HG03520 (cell line): ENCODE measurements around the gene PSMD13.
"Not testable (repeated sequence)": the region's sequence is repeated elsewhere in the genome, so short reads cannot be mapped to it uniquely, and the experiment has no call there.

Experiments
- ATAC-seq: cut with Tn5 transposase; IDR thresholded peaks from one replicate; pipeline ENCODE4 v1.9.1; 2021; ENCODE audit warnings: mild to moderate bottlenecking, moderate library complexity; ENCODE audit not compliant: unreplicated experiment

PSMD13 gene

GRCh38 chr11:285894-286220 is 49.1 kb downstream of the PSMD13 start:
- ATAC-seq, result no peak

GRCh38 chr11:286977-287820 is 50.4 kb downstream of the PSMD13 start:
- ATAC-seq, result not testable (repeated sequence)

DNA sequence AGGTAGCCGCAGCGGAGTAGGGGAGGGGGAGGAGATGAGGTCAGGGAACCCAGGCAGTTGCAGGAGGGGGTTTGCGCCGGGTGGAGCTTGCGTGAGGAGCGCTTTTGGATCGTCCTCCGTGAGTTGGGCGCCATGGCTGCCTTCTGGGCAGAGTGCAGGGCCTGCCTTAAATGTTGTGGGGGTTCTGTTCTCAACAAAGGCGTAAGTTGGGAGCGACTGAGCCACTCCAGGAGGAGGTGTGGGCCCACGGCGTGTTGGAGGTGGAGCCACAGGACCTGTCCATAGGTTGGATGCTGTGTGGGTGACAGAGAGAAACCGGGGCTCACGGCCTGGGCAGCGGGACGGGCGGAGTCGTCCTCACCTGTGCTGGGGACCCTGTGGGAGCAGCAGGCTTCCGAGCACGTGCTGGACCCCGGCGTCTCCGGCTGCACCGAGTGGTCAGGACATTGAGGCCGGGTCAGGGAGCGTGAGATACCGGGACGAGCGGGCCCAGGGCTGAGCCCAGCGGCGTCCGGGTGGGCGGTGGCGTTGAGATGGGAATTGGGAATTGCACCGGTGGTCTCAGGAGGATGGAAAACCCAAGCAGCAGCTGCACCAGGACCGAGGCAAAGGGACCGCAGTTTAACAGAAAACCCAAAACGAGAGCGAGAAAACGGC is 51.2 kb downstream of the PSMD13 start:
- ATAC-seq, result no peak

DNA sequence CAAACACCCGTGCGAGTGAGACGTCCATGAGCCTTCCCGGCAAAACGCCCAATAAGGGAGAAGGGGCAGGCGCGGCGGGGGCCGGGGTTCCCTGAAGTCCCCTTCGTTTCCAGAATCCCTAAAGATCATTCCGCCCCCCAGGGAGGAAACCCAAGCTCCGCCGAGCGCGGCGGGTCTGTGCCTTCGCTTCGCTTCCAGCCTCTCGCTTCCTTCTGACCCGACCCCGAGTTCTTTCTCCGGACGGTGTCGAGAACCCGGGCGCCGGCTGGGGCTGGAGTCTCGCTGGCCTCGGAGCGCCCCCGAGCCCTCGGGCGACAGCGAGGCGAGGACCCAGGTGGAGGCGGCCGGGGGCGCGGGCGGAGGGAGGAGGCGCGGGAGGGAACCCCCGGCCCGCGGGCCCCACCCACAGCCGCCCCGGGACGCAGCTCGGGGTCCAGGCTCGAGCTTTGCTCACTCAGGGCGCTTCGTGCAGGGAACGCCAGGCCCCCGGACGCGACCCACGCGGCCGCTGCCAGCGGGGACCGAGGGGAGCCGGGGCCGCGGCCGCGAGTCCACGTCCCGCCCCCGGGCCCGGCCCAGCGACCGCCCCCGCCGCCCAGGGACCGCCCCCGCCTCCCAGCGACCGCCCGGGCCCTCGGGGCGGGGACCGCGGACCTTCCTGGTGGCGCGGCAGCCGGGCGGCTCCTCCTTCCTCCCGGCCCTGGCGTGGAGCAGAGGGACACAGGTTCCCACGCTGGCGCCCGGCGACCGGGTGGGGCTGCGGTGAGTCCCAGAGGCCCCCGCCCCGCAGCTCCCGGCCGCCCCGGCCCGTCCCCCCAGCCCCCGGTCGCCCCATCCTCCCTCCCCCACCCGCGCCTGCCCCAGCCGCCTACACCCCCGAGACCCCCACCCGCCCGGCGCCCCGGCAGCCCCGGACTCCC is 52.0 kb downstream of the PSMD13 start, which contains the start of gene PGGHG:
TSS of gene PGGHG (plus strand) at position 649 of the 920 bp plus-strand sequence. CDS start 691 bp downstream, outside the sequence.
- ATAC-seq, result no peak

GRCh38 chr11:289398-289711 is 52.6 kb downstream of the PSMD13 start:
- no peak for ATAC-seq

- ATAC-seq, result no peak
Observed at GRCh38 chr11:289712-290620, 53.2 kb downstream of the PSMD13 start.

DNA sequence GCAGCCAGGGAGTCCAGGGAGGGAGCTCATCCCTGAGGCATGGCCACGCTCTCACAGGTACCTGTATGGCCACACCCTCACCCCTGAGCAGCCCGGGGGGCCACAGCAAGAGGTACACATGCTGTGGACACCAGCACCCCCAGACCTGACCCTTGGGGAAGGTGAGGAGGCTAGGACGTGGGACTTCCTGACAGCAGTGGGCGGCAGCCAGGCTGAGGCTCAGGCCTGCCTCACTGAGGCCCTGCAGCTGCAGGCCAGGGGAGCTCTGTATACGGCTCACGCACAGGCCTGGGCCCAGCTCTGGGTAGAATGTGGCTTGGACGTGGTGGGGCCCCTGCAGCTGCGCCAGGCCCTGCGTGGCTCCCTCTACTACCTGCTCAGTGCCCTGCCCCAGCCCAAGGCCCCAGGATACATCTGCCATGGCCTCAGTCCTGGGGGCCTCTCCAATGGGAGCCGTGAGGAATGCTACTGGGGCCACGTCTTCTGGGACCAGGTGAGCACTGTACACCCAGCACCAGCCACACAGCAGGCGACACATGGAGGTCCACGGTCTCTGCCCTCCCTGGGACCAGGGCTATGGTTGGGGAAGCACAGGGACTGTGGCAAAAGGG is 54.0 kb downstream of the PSMD13 start:
- ATAC-seq, result no peak

GRCh38 chr11:291281-292210 is 54.8 kb downstream of the PSMD13 start:
- no peak for ATAC-seq

DNA sequence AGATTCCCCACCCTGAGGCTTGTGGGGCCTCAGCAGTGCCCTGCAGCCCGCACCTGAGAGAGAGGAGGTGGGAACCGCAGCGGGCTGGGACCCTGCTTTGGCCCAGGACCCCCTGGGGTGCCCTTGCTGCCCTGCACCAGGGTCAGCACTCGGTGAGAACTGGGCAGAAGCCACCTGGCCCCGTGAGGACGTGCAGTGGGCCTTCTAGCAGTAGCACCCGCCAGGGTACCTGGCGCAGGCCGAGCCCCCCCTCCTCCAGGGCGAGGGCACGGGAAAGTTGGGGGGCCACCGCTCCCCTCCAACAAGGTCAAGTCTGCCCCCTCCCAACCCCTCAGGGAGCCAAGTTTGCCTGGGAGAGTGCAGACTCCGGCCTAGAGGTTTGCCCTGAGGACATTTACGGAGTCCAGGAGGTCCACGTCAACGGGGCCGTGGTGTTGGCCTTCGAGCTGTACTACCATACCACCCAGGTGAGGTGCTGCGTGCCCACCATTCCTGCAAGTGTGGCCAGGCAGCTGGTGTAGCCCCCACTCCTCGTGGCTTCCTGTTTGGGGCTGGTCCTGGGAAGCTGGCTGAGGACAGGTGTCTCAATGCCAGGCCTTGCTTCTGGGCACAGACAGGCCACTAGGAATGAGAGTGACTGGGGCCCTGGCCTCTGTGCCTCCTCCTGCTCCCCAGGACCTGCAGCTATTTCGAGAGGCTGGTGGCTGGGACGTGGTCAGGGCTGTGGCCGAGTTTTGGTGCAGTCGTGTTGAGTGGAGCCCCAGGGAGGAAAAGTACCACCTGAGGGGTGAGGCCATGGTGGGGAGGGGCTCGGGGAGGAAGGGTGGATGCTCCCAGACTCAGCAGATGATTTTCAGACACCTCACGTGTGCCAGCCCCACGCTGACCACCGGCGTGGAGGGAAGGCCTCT is 55.7 kb downstream of the PSMD13 start:
- ATAC-seq, result no peak

GRCh38 chr11:293271-293851 is 56.6 kb downstream of the PSMD13 start:
- ATAC-seq, result no peak

- no peak for ATAC-seq
Observed at GRCh38 chr11:293852-294661, 57.3 kb downstream of the PSMD13 start.

DNA sequence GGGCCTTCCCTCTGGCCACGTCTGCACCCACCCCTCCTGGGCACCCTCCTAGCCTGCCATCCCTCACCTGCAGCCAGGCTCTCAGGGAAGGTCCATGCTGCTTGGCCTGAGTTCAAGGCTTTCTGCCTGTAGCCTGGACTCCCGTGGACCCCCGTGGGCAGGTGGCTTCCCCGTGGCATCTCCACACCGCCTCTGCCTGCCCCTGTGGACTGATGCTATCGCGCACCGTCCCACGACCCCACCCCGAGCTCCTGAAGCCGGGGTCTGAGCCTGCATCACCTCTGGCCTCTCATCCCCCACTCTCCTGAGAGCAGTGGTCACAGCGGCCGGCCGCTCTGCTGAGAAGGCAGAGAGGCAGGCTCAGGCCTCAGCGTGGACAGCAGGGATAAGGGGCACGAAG is 58.0 kb downstream of the PSMD13 start:
- ATAC-seq, result no peak

DNA sequence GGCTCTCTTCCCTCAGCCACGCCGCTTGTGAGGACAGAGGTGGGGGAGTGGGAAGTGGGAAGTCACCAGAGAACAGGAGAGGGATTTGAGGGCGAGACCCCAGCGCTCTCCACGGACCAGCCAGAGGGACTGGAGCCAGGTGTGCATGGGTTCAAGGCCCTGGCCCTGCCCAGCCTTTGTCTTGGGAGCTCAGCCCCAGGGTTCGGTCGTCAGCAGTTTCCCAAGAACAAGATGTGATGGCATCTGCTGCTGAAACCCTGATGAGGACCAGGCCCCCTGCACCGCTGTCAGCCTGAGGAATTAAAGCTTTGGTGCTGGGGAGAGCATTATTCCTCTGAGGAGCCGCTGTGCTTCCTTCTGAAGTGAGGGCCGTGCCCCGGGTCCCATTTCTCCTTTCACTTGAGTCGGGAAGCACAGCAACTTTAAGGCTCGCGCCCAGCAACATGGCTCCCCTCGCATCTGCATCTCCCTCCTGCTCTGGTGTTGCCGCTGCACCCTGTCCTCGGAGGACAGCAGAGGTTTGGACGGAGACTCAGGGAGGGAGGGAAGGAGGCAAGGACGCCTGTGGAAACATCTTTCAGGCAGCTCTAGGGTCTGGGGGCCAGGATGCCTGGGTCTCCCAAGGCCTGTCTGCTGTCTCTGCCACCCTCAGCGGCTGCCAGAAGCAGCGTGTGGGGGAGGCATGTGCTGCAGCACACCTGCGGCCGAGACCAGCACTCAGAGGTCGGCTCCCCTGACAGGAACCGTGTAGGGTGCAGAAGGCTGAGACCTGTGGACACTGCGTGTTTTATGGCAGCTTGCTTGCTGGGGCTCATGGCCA is 58.8 kb downstream of the PSMD13 start:
- ATAC-seq, result no peak

GRCh38 chr11:296171-297050 is 59.6 kb downstream of the PSMD13 start:
- no peak for ATAC-seq

DNA sequence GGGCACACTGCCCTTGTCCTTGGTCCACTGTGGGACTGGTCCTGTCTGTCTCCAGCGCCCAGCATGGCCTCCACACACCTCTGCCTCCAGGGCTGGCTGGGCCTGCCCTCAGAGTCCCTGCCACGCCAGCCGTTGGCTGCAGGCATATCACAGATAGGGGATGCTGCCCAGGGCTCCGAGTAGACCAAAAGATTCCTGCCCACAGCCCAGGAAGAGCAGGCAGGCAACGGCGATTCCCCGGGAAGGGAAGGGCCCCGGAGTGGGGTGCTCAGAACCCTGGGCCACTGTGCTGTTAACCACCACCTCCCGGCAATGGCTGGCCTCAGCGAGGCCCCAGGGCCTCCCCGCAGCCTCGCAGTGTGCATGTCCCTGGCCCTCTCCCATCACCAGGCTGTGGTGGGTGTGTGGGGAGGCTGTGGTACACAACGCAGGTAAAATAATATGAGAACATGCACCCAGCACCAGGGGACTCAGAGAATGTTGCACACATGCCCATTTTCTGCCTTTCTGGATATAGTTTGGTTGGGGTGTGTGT is 60.3 kb downstream of the PSMD13 start:
- no peak for ATAC-seq
